Suprapubic skin (tissue), 4 donors: Measurements from ENCODE around the gene NCAM2.

Source experiments
- CTCF ChIP-seq, 2 donors: fragments of 200-600 bp in 1 of 2; fragments of 450-650 bp in 1 of 2; sonication (generic) in 1 of 2; IDR thresholded peaks; one replicate each; pipeline ENCODE4 v1.5.1; 2016 to 2019; ENCODE audit warnings: antibody characterized with exemption in 2 of 2, mild to moderate bottlenecking in 1 of 2, moderate library complexity in 1 of 2
- POLR2A ChIP-seq, 2 donors: fragments of 450-650 bp; IDR thresholded peaks; one replicate each; pipeline ENCODE4 v1.6.1; 2017; ENCODE audit warnings: antibody characterized with exemption in 2 of 2, mild to moderate bottlenecking in 2 of 2, moderate library complexity in 2 of 2
- POLR2AphosphoS5 ChIP-seq, 3 donors: sonication (generic); formaldehyde crosslinking; IDR thresholded peaks; one replicate each; pipeline ENCODE4 v1.6.1; 2017; ENCODE audit warnings: antibody characterized with exemption in 3 of 3

DNA sequence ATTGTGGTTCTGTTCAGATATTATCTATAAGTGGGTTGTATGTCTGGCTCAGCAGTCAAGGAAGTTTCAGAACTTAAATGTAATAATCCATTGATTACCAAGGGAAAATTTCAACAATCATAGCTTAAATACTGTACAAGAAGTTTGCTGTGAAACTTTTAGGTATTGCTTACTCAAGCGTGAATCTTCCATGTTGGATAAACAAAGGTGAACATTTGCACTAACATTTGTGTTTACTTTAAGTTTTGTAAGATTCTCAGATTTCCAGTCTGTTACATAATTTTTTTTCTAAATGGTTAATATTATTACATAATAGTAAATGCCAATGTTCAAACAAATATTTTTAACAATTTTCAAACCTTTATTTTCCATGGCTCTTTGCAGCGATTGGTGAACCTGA lies 285.6 kb downstream of the NCAM2 start:
- TF ChIP-seq CTCF (IDR thresholded peaks at IDR 0.05) (no peak), POLR2A (IDR thresholded peaks at IDR 0.05) (no peak), POLR2AphosphoS5 (IDR thresholded peaks at IDR 0.05) (no peak)
